NT2/D1 (cell line): Measurements from ENCODE around the gene KIAA0930.

ENCODE experiments used
- SUZ12 ChIP-seq: IDR thresholded peaks from 2 replicates; pipeline ENCODE4 v1.6.1; 2011; ENCODE audit not compliant: insufficient read length, insufficient read depth; ENCODE audit errors: extremely low read depth
- ZNF274 ChIP-seq: IDR thresholded peaks from 2 replicates; pipeline ENCODE4 v1.6.1; 2011; ENCODE audit warnings: mild to moderate bottlenecking, low read depth, low read length

GRCh38 chr22:45270095-45271020, 29.7 kb upstream of the KIAA0930 start:
- TF ChIP-seq ZNF274 = no peak
- TF ChIP-seq SUZ12 = no peak
